IgD-negative memory B cell (primary cell): ENCODE measurements around the gene CEP78. TPM values are rescaled to one million over a fixed set of nuclear protein-coding genes. Genes with fewer than 3 reads are reported as not detected.

Source experiments
- H3K27ac Mint-ChIP-seq, 3 donors: one replicate each; pipeline ENCODE4 v1.8.0; 2020 to 2022; ENCODE audit warnings: mild to moderate bottlenecking in 3 of 3, mixed read lengths in 3 of 3, moderate library complexity in 1 of 3
- H3K27me3 Mint-ChIP-seq: one replicate; pipeline ENCODE4 v1.8.0; 2021; ENCODE audit warnings: mixed read lengths
- H3K36me3 Mint-ChIP-seq: one replicate; pipeline ENCODE4 v1.8.0; 2020; ENCODE audit warnings: mild to moderate bottlenecking, mixed read lengths
- H3K4me1 Mint-ChIP-seq, 3 donors: one replicate each; pipeline ENCODE4 v1.8.0; 2020 to 2022; ENCODE audit warnings: mixed read lengths in 3 of 3, mild to moderate bottlenecking in 1 of 3
- H3K4me3 Mint-ChIP-seq, 4 donors: one replicate each; pipeline ENCODE4 v1.8.0; 2020 to 2022; ENCODE audit warnings: mild to moderate bottlenecking in 4 of 4, mixed read lengths in 4 of 4, moderate library complexity in 3 of 4
- H3K9me3 Mint-ChIP-seq, 3 donors: one replicate each; pipeline ENCODE4 v1.8.0; 2020 to 2021; ENCODE audit warnings: mixed read lengths in 3 of 3, mild to moderate bottlenecking in 1 of 3
- polyA plus RNA-seq: library from polyadenylated mRNA; unstranded; fragments of 300-500 nt; fragmentation: Illumina TruSeq; gene quantifications from one replicate; pipeline ENCODE4 v1.2.3, GENCODE V29; 2021

The CEP78 gene
- polyA plus RNA-seq, 1 donor from 2014 or later = 12.3 TPM

DNA sequence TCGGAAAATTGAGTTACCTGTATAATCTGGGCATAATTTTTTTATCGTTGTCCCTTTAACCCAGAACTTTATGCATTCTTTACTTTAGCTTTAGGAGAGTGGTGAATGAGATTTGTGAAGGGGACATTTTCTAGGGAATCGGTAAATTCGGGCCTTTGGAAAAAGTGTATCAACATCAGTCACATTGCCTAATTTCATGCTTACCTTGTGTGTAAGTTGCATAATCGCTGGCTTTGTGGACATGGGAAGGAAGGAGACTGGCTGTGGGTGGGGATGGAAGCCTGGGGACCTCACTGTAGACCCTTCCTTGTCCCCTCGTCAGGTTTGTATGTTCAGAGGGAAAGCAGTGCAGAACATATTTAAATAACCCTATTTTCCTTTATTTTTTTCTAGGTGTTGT lies 64.3 kb downstream of the CEP78 start:
- H3K27me3 Mint-ChIP-seq = no peaks in the 10 kb centered on the region
- H3K4me1 Mint-ChIP-seq = peaks cover 9 to 14% (median 11%) of the 10 kb centered on the region in 3 donors
- H3K27ac Mint-ChIP-seq = no peak overlapping the region
- H3K4me3 Mint-ChIP-seq = peak overlapping the region in 1 of 4 donors; percentile 4
- no peaks in the 10 kb centered on the region for H3K9me3 Mint-ChIP-seq
- H3K36me3 Mint-ChIP-seq = peaks cover 4% of the 10 kb centered on the region

DNA sequence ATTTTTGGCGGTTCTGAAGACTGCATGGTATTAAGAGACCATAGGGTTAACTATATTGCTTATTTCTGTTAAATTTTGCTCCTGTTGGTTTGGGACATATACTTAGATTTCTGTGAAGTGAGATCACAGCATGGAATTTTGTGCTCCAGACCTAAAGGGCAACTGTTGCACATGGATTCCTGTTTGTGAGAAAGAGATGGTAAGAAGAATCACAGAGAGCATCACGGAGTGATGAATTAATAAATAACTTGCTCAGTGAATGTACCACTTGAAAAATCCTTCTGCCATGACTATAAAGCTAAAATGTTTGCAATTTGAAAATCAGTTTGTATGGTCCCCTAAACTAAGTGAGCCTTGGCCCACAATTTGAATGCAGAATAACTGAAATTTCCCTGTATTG lies 65.6 kb downstream of the CEP78 start:
- Mint-ChIP-seq H3K9me3 (no peaks in the 10 kb centered on the region), H3K27me3 (no peaks in the 10 kb centered on the region), H3K4me3 (no peak overlapping the region), H3K4me1 (peaks cover 6 to 10% (median 10%) of the 10 kb centered on the region in 3 donors), H3K27ac (no peak overlapping the region), H3K36me3 (peaks cover 4% of the 10 kb centered on the region)

DNA sequence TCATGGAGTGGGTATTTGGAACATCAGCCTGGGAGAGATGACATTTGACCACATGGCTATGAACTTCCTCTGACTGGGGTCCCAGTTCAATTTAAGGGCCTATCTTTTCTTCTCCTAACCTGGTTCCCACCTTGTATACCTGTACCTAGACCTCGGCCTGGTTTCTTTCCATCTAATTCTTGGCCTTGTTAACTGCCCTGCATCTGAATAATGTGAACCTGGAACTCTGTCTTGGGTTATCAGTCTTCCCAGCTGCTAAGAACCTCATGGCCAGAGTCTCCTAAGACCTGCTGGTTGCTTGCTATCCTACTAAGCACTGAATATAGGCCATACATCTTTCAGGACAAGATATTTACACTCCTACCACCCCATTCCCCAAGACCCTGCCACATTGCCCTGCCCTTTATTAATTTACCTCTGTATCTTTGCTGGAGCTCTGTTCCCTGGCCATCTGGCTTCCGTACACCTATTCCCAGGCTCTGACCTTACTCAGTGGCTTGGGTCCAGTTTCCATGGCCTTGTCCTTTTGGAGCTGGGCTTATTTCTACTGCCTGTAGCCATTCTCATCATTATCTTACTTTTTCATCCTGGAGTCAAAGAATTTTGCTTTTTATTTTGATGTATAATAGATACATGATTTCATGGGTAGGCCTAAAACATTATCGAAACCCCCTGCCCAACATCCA lies 67.6 kb downstream of the CEP78 start:
- Mint-ChIP-seq H3K27ac (peak overlapping the region in 1 of 3 donors; percentile 69), H3K36me3 (peaks cover 11% of the 10 kb centered on the region), H3K4me3 (no peak overlapping the region), H3K27me3 (no peaks in the 10 kb centered on the region), H3K4me1 (peaks cover 0 to 4% (median 0%) of the 10 kb centered on the region in 3 donors), H3K9me3 (no peaks in the 10 kb centered on the region)

DNA sequence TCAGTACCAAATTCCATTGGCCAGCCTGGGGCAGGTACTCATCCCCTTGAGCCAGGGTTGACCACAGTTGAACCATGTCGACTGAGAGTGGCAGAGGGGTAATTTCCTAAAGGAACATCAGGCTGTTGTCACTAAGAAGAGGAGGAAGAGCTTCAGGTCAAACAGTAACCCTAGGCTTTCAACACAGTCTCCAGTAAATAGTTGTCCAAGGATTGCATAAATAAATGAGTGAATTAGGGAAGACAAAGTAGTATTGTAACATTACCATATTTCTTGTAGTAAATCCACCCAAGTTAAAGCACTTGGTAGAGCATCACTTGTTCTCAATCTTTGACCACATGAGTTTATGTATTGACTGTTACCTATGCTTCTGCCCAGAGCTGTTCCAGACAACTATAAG lies 68.5 kb downstream of the CEP78 start:
- no peaks in the 10 kb centered on the region for H3K27me3 Mint-ChIP-seq
- peak overlapping the region in 1 of 4 donors; percentile 33 for H3K4me3 Mint-ChIP-seq
- peaks cover 11% of the 10 kb centered on the region for H3K36me3 Mint-ChIP-seq
- H3K27ac Mint-ChIP-seq = no peak overlapping the region
- no peaks in the 10 kb centered on the region for H3K9me3 Mint-ChIP-seq
- H3K4me1 Mint-ChIP-seq = peaks cover 0 to 4% (median 0%) of the 10 kb centered on the region in 3 donors

DNA sequence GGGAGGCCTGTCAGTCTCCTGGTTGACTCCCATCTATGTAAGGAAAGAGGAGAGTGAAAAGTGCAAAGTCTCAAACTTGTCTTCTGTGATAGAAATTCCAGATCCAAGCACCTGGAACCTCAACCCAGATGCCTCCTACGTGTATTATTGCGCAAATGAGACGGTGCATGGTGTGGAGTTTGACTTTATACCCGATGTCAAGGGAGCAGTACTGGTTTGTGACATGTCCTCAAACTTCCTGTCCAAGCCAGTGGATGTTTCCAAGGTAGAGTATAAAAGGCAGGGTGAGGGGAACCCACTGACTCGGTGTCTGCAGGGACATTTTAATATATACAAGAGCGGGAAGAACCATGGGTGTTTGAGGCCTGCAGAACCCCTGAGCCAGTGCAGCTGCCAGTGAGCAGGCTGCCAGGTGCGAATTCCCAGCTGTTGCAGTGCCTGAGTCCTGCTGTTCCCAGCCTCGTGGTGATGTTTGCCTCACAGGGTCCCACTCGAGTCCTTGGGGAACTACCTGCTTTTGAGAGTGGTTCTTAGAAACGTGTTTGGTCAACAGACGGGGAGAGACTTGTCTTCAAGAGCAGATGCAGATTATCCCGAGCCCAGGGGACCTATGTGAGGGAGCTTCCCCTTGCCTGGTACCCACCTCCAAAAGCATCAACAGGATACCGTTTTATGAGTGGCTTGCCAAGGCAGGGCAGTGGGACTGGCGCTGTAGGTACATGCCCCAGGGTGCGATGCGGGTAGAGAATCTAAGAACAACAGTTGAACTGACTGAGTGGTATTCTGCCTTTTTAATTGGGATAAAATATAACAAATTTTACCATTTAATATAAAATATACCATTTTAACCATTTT lies 70.6 kb downstream of the CEP78 start:
- Mint-ChIP-seq H3K36me3 (peaks cover 14% of the 10 kb centered on the region), H3K27ac (no peak overlapping the region), H3K27me3 (no peaks in the 10 kb centered on the region), H3K4me3 (no peak overlapping the region), H3K9me3 (no peaks in the 10 kb centered on the region), H3K4me1 (peaks cover 0 to 4% (median 0%) of the 10 kb centered on the region in 3 donors)

DNA sequence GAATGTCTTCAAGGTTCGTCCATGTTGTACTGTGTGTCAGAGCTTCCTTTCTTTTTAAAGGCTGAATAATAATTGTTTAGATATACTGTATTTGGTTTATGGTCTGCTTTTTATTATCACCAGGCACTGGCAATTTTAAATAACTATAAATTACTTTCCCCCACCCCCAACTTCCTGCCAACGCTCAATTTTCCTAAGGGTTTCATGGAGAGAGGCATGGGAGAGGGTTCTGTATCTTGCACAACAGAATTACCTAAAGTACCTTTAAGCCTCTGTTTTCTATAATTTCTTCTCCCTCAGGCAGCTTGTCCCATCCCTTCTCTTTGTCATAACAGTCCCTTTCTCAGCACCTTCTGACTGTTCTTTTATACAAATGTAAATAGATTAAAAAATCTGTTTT lies 71.5 kb downstream of the CEP78 start:
- peaks cover 21% of the 10 kb centered on the region for H3K36me3 Mint-ChIP-seq
- H3K27me3 Mint-ChIP-seq = no peaks in the 10 kb centered on the region

DNA sequence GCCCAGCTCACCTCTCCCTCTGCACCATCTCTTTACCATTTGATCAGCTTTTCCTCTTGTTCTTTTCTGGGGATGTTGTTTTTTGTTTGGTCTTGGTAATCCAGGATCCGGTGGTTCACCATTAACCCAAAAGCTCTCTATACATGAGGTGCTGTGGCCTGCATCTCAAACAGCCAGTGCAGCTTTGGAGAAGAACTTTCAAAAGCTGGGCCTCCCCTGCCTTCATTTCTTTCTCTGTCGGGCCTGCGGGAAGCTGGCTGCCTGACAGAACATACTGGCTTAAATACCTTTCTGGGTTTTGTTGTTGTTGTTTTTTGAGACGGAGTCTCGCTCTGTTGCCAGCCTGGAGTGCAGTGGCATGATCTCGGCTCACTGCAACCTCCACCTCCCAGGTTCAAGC lies 73.2 kb downstream of the CEP78 start:
- no peak overlapping the region for H3K27ac Mint-ChIP-seq
- H3K9me3 Mint-ChIP-seq = no peaks in the 10 kb centered on the region
- no peaks in the 10 kb centered on the region for H3K27me3 Mint-ChIP-seq
- H3K4me3 Mint-ChIP-seq = no peak overlapping the region
- H3K36me3 Mint-ChIP-seq = peaks cover 22% of the 10 kb centered on the region
- peaks cover 0 to 3% (median 0%) of the 10 kb centered on the region in 3 donors for H3K4me1 Mint-ChIP-seq

More for the DNA sequence above, 71.5 kb downstream of the CEP78 start:
- Mint-ChIP-seq H3K27ac (peak overlapping the region in 1 of 3 donors; percentile 68), H3K4me1 (peaks cover 0 to 4% (median 0%) of the 10 kb centered on the region in 3 donors), H3K9me3 (no peaks in the 10 kb centered on the region), H3K4me3 (no peak overlapping the region)

DNA sequence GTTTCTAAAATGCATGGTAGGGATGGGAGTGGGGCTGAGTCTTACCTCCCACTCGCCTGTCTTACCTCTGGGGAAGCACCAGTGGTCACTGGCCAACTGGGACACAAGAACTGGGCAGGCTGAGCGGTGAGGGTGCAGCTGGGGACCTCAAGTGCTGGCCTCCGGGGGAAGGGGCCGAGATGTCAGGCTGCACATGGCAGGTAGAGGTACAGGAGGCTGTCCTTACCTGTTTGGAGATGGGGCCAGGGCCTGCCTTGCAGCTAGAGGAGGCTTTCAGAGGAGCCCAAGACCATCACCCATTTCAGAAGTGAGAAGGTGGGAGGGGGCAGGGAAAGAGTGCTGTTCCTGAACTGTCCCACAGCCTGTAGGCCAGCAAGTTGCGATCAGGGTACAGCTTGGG lies 75.2 kb downstream of the CEP78 start:
- Mint-ChIP-seq H3K9me3 (no peaks in the 10 kb centered on the region), H3K36me3 (peaks cover 19% of the 10 kb centered on the region), H3K4me1 (peaks cover 0 to 3% (median 0%) of the 10 kb centered on the region in 3 donors), H3K27ac (no peak overlapping the region), H3K27me3 (no peaks in the 10 kb centered on the region), H3K4me3 (no peak overlapping the region)

DNA sequence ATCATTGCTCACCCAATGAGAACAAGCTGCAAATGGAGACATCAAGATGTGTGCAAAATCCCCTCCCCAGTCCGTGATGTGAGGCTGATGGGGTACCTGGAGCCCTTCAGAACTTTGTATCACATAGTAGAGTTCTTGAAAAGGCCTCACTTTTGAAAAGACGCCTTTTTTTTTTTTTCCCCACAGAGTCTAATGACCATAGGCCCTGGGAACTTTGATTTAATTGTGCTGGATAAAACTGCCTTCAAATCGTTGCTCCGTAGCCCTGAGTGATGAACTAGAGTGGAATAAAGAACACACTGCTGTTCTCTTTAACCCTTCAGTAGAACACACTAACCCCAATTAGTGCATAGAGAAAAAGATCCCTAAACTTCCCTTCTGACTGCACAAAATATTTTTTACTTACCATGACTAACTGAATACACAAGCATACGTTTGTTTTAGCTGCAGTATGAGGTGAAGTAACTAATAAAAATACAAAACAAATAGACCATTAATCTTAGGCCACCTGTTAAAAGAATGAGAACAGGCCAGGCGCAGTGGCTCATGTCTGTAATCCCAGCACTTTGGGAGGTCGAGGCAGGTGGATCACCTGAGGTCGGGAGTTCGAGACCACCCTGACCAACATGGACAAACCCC lies 76.1 kb downstream of the CEP78 start:
- no peak overlapping the region for H3K27ac Mint-ChIP-seq
- no peaks in the 10 kb centered on the region for H3K9me3 Mint-ChIP-seq
- H3K4me1 Mint-ChIP-seq = peaks cover 0 to 2% (median 0%) of the 10 kb centered on the region in 3 donors
- H3K4me3 Mint-ChIP-seq = no peak overlapping the region
- no peaks in the 10 kb centered on the region for H3K27me3 Mint-ChIP-seq
- H3K36me3 Mint-ChIP-seq = peaks cover 23% of the 10 kb centered on the region

DNA sequence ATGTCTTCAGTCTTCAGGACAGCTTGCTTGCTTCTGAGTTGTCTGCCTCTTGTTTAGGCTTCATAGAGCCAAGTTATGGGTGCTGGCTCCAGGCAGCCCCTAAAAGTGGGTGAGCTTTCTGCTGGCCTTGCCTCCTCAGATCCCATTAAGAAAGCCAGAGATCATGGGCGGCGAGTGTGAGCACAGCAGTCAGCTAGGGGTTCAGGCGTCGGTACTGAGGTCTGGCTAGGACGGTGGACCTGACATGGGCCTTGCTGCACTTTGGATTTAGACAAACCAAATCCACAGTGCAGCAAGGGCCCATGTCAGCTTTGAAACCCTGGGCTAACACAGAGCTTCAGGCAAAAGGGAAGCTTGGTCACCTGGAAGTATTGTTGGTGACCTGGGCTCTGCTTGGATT lies 78.7 kb downstream of the CEP78 start:
- H3K4me3 Mint-ChIP-seq = no peak overlapping the region
- H3K9me3 Mint-ChIP-seq = no peaks in the 10 kb centered on the region
- H3K4me1 Mint-ChIP-seq = no peaks in the 10 kb centered on the region
- H3K27me3 Mint-ChIP-seq = no peaks in the 10 kb centered on the region
- peak overlapping the region in 1 of 3 donors; percentile 91 for H3K27ac Mint-ChIP-seq
- H3K36me3 Mint-ChIP-seq = peaks cover 17% of the 10 kb centered on the region

DNA sequence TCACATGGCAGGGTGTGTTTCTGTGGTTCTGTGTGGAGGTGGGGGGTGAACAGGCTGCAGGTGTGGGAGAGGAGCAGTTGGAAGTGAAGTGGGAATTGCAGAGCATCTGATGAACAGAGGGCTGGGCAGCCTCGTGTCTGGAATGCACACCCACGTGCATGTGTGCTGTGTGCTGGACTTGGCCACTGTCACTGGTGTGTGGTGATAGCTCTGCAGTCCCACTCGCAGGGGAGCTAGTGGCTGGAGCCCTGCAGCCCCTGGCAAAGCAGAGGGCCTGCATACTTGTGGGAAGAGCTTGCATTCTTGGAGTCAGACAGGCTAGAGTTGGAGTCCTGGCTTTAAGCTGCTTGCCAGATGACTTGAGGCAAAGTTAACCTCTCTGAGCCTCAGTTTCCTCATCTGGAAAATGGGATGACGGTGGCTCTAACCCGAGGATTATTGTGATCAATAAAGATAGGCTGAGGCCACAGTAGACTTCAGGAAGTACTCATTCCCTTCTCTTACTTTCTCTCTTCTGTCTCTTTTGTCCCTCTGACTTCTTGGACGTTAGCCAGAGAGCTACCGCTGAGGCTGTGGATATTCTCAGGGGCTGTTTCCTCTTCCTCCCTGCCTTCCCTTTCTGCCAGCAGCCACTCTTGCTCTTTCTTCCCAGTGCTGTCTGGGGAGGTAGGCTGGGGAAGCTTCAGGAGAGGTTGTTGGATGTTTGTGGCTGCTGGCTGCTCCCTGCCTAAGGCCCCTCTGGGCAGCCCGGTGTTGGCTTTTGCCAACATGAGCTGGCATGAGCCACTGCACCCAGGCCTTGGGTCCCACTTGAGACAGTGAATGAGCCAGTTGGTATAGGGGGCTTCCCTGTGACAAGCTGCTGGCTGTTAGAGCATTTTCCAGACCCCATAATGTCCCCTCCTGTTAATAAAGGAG lies 79.3 kb downstream of the CEP78 start:
- no peaks in the 10 kb centered on the region for H3K4me1 Mint-ChIP-seq
- H3K27me3 Mint-ChIP-seq = no peaks in the 10 kb centered on the region
- peaks cover 15% of the 10 kb centered on the region for H3K36me3 Mint-ChIP-seq
- no peaks in the 10 kb centered on the region for H3K9me3 Mint-ChIP-seq
- no peak overlapping the region for H3K4me3 Mint-ChIP-seq
- peak overlapping the region in 1 of 3 donors; percentile 91 for H3K27ac Mint-ChIP-seq

DNA sequence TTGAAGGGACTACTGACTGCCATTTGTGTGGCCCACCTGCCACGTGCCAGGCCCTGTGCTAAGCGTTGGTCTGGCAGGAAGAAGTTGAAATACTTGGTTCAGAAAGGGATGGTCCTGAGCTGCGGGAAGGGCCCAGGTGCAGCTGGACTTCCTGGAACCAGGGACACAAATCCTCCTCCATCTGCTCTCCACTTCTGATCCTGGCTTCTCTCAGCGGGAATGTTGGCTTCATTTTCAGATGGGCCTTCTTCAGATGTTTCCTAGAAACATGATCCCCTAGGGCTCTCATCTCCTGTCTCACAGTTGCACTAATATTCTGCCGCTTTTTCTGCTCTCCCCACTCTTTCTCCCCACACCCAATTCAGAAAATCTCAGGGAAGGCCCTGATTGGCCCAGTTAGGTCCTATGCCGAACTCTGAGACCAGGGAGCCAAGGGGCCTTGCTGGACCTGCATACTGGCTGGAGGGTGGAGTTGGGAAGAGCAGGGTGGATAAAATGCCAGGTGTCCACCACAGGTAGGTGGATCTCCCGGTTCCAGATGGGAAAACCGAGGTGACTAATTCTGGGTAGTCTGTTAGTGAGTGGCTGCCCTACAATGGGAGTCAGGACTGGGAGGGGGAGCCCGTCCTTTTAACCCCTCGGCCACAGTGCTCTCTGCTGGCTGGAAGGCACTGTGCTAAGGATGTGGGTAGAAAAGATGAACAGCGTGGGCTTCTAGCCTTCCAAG lies 80.5 kb downstream of the CEP78 start:
- Mint-ChIP-seq H3K9me3 (no peaks in the 10 kb centered on the region), H3K4me3 (no peak overlapping the region), H3K27ac (no peak overlapping the region), H3K36me3 (peaks cover 15% of the 10 kb centered on the region), H3K27me3 (no peaks in the 10 kb centered on the region), H3K4me1 (no peaks in the 10 kb centered on the region)

DNA sequence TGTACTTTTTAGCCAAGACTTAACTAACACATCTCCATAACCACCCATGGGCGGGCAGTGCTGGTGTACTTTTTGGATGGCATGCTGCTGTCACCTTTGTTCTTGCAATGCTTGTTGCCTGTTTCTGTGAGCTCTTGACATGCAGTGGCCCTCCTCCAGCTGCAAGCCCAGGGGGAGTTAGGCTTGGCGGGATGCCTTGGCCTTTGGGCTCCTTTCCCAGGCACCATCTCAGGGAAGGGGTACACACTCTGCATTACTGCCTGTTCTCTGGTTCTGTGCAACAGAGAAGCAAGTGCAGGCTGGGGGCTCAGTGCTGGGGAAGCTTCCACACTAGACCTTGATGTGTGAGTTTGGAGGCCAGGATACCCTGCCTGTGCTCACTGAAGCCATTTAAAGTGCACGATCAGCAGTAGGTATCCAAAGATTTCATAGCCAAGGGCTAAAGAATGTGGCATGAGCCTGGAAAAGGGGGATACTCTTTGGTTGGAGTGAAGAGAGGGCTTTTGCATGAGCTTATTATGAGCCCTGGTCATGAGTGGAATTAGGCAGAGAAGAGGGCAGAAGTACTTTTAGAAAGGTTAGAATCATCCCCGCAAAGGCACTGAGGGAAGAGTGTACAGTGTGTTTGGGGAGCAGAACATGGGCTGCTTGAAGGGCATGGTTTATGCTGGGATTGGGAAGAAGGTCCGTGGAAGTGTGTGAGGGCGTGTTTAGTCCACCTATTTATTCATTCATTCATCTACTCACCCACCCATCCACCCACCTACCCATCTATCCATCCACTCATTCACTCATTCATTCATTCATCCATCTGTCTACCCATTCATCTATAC lies 83.5 kb downstream of the CEP78 start:
- H3K4me1 Mint-ChIP-seq = no peaks in the 10 kb centered on the region
- no peak overlapping the region for H3K27ac Mint-ChIP-seq
- H3K9me3 Mint-ChIP-seq = no peaks in the 10 kb centered on the region
- H3K27me3 Mint-ChIP-seq = no peaks in the 10 kb centered on the region
- peaks cover 7% of the 10 kb centered on the region for H3K36me3 Mint-ChIP-seq
- H3K4me3 Mint-ChIP-seq = no peak overlapping the region
